Stimulated activated CD4-positive, alpha-beta T cell treated with anti-CD3 and anti-CD28 coated beads, Interleukin-1b, Interleukin-23, amount 100 ng/mL, for 48 hours (primary cell): ENCODE data around the gene LYPLAL1.
"Not testable (repeated sequence)": the region's sequence is repeated elsewhere in the genome, so short reads cannot be mapped to it uniquely, and the experiment has no call there.

ENCODE experiments used
- DNase-seq: peaks from one replicate; pipeline ENCODE4 v3.0.0-alpha.2; 2020

The LYPLAL1 gene

GRCh38 chr1:219226196-219226595 lies 52.5 kb downstream of the LYPLAL1 start:
- DNase-seq: no peak

DNA sequence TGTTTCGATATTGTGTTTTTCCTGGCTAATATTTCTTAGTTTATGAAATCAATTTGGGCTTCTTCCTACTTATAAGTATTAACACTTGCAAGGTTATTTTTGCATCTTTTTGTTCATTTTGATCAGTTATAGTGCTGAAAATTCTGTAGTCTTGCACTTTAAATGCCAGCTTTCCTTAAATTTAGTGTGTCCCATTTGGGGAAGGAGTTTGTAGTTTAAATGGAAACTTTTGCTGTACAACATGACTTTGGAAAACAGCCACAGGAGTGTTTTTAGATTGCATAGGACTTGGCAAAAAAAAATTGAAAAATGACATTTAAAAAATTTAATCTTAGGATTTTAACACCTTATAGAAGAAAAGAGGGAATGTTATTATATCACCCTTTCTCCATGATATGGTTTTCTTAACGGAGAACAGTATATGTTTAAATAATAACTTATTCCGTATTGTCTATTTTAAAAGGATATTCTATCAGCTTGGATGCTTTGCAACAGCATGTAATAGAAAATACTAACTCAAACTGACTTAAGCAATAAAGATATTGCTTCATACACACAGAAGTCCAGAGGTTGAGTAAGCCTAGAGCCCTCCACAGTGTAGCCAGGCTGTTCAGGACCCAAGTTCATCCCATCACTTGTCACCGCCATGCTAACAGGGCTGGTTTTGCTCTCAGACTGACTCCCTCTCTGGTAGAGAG lies 53.8 kb downstream of the LYPLAL1 start:
- DNase-seq: no peak

- DNase-seq: no peak
These were observed 54.4 kb downstream of the LYPLAL1 start for GRCh38 chr1:219228058-219228419.

GRCh38 chr1:219232890-219233289 lies 59.2 kb downstream of the LYPLAL1 start:
- DNase-seq: no peak

GRCh38 chr1:219235903-219236481 lies 62.3 kb downstream of the LYPLAL1 start:
- no peak for DNase-seq

- DNase-seq: no peak
These were observed 63.4 kb downstream of the LYPLAL1 start for GRCh38 chr1:219236933-219237610.

DNA sequence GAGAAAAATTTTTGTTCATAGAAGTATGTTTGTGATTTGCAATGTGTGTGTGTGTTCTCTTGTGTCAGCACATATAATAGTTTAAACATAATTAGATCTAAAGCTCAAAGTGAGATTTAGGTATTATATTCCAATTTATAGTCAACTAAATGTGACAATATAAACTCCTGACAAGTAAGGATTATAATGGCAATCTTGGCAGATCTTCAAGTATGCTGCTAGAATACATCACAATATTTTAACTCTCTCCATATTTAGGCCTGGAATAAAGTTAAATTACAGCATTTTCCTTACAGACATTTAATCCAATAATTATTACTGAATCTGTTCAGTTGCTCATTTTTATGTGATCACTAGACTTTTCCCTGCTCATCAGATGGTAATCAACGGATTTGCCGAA lies 65.8 kb downstream of the LYPLAL1 start:
- no peak for DNase-seq

DNA sequence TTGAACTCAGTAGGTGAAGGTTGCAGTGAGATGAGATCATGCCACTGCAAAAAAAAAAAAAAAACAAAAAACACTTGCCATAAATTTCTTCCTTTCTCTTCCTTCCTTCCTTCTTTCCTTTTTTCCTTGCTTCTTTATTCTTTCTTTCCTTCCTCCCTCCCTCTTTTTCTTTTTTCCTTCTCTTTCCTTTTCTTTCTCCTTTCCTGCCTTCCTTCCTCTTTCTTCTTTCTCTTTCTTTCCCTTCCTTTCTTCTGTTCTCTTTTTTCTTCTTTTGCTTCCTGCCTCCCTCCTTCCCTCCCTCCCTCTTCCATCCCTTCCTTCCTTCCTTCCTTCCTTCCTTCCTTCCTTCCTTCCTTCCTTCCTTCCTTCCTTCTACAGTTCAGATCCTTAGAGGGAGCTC lies 71.2 kb downstream of the LYPLAL1 start:
- DNase-seq: no peak

- DNase-seq: no peak
These were observed 73.8 kb downstream of the LYPLAL1 start for GRCh38 chr1:219247441-219247840.

- not testable (repeated sequence) for DNase-seq
These were observed 76.8 kb downstream of the LYPLAL1 start for GRCh38 chr1:219250468-219250867.

DNA sequence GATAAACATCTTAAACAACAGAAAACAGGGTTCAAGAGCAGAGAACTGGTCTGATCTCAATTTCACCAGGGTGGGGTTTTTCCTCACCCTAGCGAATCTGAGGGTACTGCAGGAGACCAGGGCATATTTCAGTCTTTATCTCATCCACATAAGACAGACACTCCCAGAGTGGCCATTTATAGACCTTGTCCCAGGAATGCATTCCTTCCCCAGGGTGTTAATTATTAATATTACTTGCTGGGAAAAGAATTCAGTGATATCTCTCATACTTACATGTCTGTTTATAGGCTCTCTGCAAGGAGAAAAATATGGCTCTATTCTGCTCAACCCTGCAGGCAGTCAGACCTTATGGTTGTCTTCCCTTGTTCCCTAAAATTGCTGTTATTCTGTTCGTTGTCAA lies 84.1 kb downstream of the LYPLAL1 start:
- DNase-seq: no peak

DNA sequence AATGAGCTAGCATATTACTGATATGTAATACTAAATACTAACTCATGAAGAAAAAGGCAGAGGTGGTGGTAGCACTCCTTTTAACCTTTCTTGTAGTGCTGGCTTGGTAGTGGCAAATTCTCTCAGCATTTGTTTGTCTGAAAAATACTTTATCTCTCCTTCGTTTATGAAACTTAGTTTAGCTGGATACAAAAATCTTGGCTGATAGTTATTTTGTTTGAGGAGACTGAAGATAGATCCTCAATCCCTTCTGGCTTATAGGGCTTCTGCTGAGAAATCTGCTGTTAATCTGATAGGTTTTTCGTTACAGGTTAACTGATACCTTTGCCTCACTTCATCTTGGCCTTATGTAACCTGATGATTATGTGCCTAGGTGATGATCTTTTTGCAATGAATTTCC lies 87.8 kb downstream of the LYPLAL1 start:
- DNase-seq: no peak
